HG02571 (cell line): ENCODE data around the gene SLAMF7.
"Not testable (repeated sequence)": the region's sequence is repeated elsewhere in the genome, so short reads cannot be mapped to it uniquely, and the experiment has no call there.

Source experiments
- ATAC-seq: cut with Tn5 transposase; IDR thresholded peaks from one replicate; pipeline ENCODE4 v1.9.1; 2021; ENCODE audit warnings: mild to moderate bottlenecking, moderate library complexity; ENCODE audit not compliant: unreplicated experiment

SLAMF7 gene

GRCh38 chr1:160772331-160772730 lies 33.3 kb downstream of the SLAMF7 start:
- ATAC-seq = no peak

DNA sequence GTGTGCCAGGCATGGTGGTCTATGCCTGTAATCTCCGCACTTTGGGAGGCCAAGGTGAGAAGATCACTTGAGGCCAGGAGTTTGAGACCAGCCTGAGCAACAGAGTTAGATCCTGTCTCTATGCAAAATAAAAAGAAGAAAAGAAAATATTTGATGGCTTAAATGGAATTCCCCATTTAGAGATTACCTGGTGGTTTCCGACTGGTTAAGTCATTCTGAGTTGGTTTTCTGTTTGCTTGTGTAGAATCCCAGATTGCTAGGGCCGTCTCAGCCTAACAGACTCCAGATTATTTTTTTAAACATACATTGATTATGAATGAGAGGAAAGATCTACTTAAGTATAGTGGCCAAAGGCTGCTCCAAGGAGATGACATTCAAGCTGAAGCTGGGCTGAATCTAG lies 34.0 kb downstream of the SLAMF7 start:
- ATAC-seq = no peak

- ATAC-seq = no peak
Measured at GRCh38 chr1:160774886-160775719, 36.1 kb downstream of the SLAMF7 start.

DNA sequence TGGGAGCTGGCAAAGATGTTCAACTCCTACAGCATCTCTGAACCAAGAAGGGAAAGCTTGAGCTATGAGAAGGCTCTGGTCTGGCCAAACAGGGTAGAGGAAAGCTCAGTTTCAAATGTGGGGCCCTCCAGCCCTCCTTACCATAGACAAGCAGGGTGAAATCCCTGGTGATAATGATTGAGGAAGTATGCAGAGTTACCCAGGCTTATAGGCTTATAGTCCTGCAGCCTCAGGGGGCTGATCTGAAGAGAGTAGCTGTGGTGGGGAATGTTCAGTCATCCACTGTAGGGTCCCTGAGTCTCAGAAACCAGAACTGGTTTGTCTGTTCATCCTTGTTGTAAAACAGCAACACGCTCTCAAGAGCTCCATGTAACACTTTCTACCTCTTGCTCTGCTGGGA lies 37.1 kb downstream of the SLAMF7 start:
- ATAC-seq = no peak

DNA sequence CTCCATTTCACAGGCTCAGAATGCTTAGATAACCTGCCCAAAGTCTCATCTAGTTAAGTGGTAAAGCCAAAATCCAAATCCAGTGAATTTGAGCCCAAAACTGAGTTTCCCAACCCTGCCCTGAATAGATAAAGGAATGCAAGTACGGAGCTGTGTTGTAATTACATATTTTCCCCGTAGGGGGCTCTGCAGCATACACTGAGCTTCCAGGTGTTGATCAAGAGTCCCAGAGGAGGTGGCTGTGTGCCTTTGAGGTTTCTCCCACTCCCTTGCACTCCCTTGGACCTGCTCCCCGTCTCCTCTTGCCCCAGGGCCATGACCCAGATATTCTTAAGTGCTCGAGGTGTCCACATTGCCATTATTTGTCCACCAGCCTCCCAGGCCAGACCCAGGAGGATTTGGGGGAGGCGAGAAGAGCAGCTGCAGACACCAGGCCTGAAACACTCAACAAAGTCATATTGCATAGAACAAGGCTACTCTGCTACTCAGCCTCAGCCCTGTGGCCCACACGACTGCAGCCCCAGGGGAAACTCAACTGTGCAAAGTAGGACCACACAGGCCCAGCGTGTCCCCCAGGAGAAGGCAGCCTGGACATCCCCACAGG lies 38.5 kb downstream of the SLAMF7 start:
- ATAC-seq = no peak

DNA sequence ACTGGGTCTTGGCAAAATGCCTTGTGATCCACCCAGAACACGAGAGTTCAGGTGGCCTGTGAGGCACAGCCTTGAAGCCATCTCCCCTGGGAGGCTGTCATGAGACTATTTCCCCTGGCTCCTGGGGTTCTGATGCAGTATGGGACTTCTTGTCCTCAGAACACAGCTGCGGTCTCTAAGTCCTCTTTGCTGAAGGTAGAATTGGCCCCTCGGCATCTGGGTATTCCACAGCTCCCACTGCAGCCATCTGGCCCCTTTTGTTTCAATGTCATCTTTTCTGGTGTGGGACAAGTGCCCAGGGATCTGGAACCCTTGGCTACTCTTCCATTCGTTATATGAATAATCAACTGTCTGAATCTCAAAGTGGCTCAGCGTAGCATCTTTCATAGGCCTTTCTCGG lies 39.9 kb downstream of the SLAMF7 start:
- no peak for ATAC-seq

DNA sequence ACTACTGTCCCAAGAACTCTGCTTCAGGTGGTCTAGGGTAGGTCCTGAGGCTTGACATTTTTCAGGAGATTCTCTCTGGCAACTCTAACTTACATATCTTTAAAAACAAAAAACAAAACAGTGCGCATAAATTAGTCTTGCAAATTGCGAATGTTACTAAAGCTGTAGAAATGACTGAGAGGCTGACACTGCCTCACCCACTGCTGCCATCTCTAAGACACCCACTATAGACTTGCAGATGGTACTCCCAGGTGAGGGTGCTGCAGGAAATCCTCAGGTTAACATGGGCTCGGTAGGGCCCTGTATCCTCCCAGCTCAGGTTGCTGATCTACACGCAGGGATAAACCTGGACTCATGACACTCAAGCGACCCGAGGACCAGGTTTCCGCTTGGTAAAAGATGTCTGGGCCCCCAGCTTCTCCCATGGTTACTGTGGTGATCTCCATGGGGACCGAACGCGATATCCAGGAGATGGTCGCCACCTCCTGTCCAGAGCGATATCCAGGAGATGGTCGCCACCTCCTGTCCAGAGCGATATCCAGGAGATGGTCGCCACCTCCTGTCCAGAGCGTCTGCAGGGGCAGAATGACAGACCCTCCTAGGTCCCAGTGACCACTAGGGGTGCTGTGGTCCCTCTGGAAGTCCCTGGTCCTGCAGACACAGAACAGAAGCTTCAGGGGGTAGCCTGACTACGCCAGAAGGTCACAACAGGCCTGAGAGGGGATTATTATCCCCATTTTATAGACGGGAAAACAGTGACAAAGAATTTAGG lies 40.8 kb downstream of the SLAMF7 start:
- no peak for ATAC-seq

GRCh38 chr1:160780398-160780755 lies 41.3 kb downstream of the SLAMF7 start:
- ATAC-seq = no peak

- ATAC-seq = no peak
Measured at GRCh38 chr1:160781186-160781766, 42.2 kb downstream of the SLAMF7 start.

GRCh38 chr1:160781914-160782689 lies 43.1 kb downstream of the SLAMF7 start:
- peak; percentile 82 for ATAC-seq

GRCh38 chr1:160782988-160783765 lies 44.1 kb downstream of the SLAMF7 start:
- not testable (repeated sequence) for ATAC-seq

GRCh38 chr1:160789051-160789701 lies 50.1 kb downstream of the SLAMF7 start:
- peak; percentile 29 for ATAC-seq

DNA sequence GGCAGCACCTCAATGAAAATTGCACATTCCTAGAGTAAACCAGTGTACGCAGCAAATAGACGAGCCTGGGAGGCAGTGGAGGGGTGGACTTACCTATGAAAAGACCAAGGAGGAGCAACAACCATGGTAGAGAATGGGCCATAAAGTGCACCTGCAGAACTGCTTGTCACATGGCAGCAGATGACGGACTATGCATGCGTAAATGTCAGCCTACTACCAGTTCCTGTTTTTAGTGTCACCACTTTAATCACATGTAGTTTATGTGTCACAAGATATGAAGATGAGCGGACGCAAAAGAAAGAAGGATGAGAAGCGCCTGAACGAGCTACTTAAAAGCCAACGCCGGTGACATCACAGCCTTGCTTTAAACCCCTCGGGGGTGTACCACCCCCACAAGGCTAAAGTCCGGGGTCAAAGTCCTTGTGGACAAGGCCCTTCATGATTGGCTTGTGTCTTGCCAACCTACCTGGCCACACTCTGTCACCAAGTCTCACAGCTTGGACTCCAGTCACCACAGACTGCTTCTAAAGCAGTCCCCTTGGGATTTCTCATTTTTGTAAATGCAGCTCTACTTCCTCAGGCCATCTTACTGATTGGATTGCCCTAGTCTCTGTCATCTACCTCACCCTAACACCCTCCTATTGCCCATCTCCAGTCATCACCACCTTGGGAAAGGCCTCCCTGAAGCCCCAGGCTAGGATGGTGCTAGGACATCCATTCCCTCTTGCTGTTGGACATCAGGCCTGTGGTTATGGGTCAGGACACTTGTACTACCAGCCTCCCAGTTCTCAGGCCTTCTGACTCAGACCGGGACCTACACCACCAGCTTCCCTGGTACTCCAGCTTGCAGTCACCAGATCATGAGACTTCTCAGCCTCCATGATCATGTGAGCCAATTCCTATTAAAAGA lies 50.9 kb downstream of the SLAMF7 start:
- peak; percentile 82 for ATAC-seq

GRCh38 chr1:160794376-160794775 lies 55.3 kb downstream of the SLAMF7 start:
- ATAC-seq = no peak

- peak; percentile 71 for ATAC-seq
Measured at GRCh38 chr1:160795951-160796383, 56.9 kb downstream of the SLAMF7 start, which contains the start of gene LY9. Gene LY9 (plus strand): TSS chr1:160796174. CDS start chr1:160796188, 14 bp downstream.

DNA sequence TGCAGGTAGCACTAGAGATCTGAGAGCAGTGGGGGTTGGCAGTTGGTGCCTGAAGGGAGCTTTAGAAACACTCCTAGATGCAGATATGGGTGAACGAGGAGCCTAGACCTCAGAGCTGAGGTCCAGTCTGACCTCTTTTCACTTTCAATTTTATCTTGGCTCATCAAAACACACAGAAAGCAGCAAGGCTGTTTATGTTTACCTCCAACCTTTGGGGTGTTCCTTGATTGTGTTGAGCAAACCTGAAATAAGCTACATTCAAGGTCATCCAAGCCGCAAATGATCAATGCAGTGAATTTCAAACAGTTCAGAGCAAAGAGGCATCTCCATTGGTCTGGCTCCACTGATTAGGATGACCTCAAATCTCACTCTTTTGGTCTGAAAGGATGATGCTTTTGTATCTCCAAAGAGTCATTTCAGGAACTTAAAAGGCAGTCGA lies 58.2 kb downstream of the SLAMF7 start:
- no peak for ATAC-seq

- no peak for ATAC-seq
Measured at GRCh38 chr1:160797861-160798273, 58.8 kb downstream of the SLAMF7 start.

- ATAC-seq = no peak
Measured at GRCh38 chr1:160798439-160798838, 59.4 kb downstream of the SLAMF7 start.
